HG03460 (cell line): ENCODE measurements around the gene RABL3.
A peak's percentile ranks its signal among the peaks of the same experiment; 100 is the strongest.
"Not testable (repeated sequence)": the region's sequence is repeated elsewhere in the genome, so short reads cannot be mapped to it uniquely, and the experiment has no call there.

Experiments
- ATAC-seq: cut with Tn5 transposase; IDR thresholded peaks from one replicate; pipeline ENCODE4 v1.9.1; 2021; ENCODE audit not compliant: unreplicated experiment

The RABL3 gene

GRCh38 chr3:120745466-120745865, 3.1 kb upstream of the RABL3 start:
- no peak for ATAC-seq

GRCh38 chr3:120743556-120744195, 1.4 kb upstream of the RABL3 start:
- no peak for ATAC-seq

GRCh38 chr3:120742849-120743365, 591 bp upstream of the RABL3 start:
- ATAC-seq: peak; percentile 24

GRCh38 chr3:120741837-120742197, 499 bp downstream of the RABL3 start:
- ATAC-seq: peak; percentile 10

GRCh38 chr3:120741320-120741719, 996 bp downstream of the RABL3 start:
- ATAC-seq: no peak

- ATAC-seq: not testable (repeated sequence)
Observed at GRCh38 chr3:120738006-120738405, 4.3 kb downstream of the RABL3 start.

GRCh38 chr3:120730576-120731542, 11.5 kb downstream of the RABL3 start:
- no peak for ATAC-seq

- no peak for ATAC-seq
Observed at GRCh38 chr3:120726791-120727190, 15.5 kb downstream of the RABL3 start.

- not testable (repeated sequence) for ATAC-seq
Observed at GRCh38 chr3:120719167-120719834, 23.0 kb downstream of the RABL3 start.

- no peak for ATAC-seq
Observed at GRCh38 chr3:120713262-120713661, 29.1 kb downstream of the RABL3 start.

GRCh38 chr3:120710369-120710768, 31.9 kb downstream of the RABL3 start:
- ATAC-seq: no peak

GRCh38 chr3:120708408-120708807, 33.9 kb downstream of the RABL3 start:
- ATAC-seq: peak; percentile 81

GRCh38 chr3:120706950-120707349, 35.4 kb downstream of the RABL3 start:
- ATAC-seq: no peak

GRCh38 chr3:120705884-120706582, 36.3 kb downstream of the RABL3 start:
- no peak for ATAC-seq

GRCh38 chr3:120699333-120699732, 43.0 kb downstream of the RABL3 start:
- no peak for ATAC-seq

- ATAC-seq: no peak
Observed at GRCh38 chr3:120693439-120694171, 48.7 kb downstream of the RABL3 start.

- ATAC-seq: no peak
Observed at GRCh38 chr3:120689395-120689794, 52.9 kb downstream of the RABL3 start.

GRCh38 chr3:120688121-120688520, 54.2 kb downstream of the RABL3 start:
- ATAC-seq: peak; percentile 98

- ATAC-seq: no peak
Observed at GRCh38 chr3:120685411-120685810, 56.9 kb downstream of the RABL3 start.

- ATAC-seq: no peak
Observed at GRCh38 chr3:120684896-120685295, 57.4 kb downstream of the RABL3 start.
